Tibial artery (tissue), 4 donors: ENCODE measurements around the gene TANK.
A peak's percentile ranks its signal among the peaks of the same experiment; 100 is the strongest.

Source experiments
- DNase-seq, 2 donors: peaks; one replicate each; pipeline ENCODE4 v3.0.0-alpha.2; 2019
- H3K27ac ChIP-seq, 2 donors: fragments of 200-600 bp; sonication (generic) in 1 of 2; 1 replicate in 1 of 2; 2 replicates in 1 of 2; pipeline ENCODE4 v1.5.1; 2018 to 2019; ENCODE audit warnings: mild to moderate bottlenecking in 1 of 2
- H3K27me3 ChIP-seq, 2 donors: fragments of 200-600 bp; sonication (generic) in 1 of 2; one replicate each; pipeline versions ENCODE4 v1.5.1 to v1.6.0; 2016 to 2019
- H3K36me3 ChIP-seq, 3 donors: fragments of 200-600 bp; sonication (generic) in 2 of 3; one replicate each; pipeline ENCODE4 v1.5.1; 2016 to 2019; ENCODE audit warnings: mild to moderate bottlenecking in 2 of 3
- H3K4me1 ChIP-seq, 4 donors: fragments of 200-600 bp; sonication (generic) in 2 of 4; 1 replicate in 3 of 4; 2 replicates in 1 of 4; pipeline ENCODE4 v1.5.1; 2016 to 2019
- H3K4me3 ChIP-seq, 2 donors: fragments of 200-600 bp; sonication (generic) in 1 of 2; 1 replicate in 1 of 2; 2 replicates in 1 of 2; pipeline ENCODE4 v1.5.1; 2018 to 2019; ENCODE audit warnings: mild to moderate bottlenecking in 2 of 2
- H3K9me3 ChIP-seq, 3 donors: fragments of 200-600 bp; sonication (generic) in 1 of 3; one replicate each; pipeline ENCODE4 v1.5.1; 2016 to 2019
- intact Hi-C: fragments of 100-400 bp; cut with DNase I; formaldehyde crosslinking; loops from one replicate; pipeline ENCODE4 v1.15.0; 2023; ENCODE audit warnings: low total_unique reads
- TF ChIP-seq, protein P1 (sequence below), 2 experiments: fragments of 200-600 bp in 1 of 2; fragments of 450-650 bp in 1 of 2; IDR thresholded peaks; one replicate each; pipeline ENCODE4 v1.5.1; 2017 to 2019; ENCODE audit warnings: antibody characterized with exemption in 2 of 2, mild to moderate bottlenecking in 1 of 2, moderate library complexity in 1 of 2

TANK gene

DNA sequence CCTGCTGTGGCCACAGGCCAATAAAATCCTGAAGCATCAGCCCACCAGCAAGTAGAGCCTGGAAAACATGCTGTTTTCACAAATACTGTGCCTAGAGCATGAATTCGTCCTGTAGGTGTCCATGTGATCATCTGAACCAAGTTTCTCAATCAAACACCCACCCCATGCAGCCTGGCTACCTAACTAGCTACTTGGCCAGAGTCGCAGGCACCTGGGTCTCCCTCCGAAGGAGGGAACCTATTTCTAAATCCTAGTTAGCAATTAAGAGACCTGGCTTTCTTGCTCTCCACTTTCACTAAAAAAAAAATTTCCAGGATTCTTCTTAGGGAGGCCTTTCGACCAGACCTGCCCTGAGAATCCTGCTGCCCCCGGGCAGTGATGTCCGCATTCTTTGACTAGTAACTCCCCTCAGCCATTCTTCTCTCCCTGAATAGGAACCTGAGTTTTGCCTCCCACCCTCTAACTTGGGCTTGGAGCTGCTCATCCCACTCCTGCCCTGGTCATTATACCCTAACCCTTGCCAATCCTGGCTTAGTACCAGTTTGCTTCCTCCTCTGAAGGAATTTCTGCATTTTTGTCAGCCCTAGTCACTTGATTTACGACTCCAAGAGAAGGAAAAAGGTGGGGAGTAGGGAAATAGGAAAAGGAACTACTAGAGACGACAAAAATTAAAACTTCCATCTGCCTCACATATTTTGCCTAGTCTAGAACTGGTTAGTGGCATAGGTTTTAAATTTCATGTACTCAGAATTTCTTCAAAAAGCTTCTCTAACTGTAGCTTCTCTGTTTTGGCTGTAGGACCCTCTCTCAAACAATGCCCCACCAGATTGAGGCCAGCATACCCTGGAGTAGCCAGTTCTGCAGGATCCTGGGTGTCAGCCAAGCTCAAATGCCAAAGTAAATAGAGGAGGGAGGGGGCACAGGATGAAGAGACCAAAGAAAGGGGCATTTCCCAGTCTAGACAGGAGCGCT lies 25.4 kb upstream of the TANK start:
- peak overlapping the region in 1 of 2 donors; percentile 54 for H3K27ac ChIP-seq
- intact Hi-C loops, result no loop called here
- H3K27me3 ChIP-seq, result no peaks in the 10 kb centered on the region
- H3K36me3 ChIP-seq, result no peaks in the 10 kb centered on the region
- no peak overlapping the region for H3K4me3 ChIP-seq
- no peak for DNase-seq
- H3K9me3 ChIP-seq, result no peaks in the 10 kb centered on the region
- peaks cover 0 to 51% (median 21%) of the 10 kb centered on the region in 4 donors for H3K4me1 ChIP-seq
- TF ChIP-seq, protein P1, sequence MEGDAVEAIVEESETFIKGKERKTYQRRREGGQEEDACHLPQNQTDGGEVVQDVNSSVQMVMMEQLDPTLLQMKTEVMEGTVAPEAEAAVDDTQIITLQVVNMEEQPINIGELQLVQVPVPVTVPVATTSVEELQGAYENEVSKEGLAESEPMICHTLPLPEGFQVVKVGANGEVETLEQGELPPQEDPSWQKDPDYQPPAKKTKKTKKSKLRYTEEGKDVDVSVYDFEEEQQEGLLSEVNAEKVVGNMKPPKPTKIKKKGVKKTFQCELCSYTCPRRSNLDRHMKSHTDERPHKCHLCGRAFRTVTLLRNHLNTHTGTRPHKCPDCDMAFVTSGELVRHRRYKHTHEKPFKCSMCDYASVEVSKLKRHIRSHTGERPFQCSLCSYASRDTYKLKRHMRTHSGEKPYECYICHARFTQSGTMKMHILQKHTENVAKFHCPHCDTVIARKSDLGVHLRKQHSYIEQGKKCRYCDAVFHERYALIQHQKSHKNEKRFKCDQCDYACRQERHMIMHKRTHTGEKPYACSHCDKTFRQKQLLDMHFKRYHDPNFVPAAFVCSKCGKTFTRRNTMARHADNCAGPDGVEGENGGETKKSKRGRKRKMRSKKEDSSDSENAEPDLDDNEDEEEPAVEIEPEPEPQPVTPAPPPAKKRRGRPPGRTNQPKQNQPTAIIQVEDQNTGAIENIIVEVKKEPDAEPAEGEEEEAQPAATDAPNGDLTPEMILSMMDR (IDR thresholded peaks at IDR 0.05), result no peak

DNA sequence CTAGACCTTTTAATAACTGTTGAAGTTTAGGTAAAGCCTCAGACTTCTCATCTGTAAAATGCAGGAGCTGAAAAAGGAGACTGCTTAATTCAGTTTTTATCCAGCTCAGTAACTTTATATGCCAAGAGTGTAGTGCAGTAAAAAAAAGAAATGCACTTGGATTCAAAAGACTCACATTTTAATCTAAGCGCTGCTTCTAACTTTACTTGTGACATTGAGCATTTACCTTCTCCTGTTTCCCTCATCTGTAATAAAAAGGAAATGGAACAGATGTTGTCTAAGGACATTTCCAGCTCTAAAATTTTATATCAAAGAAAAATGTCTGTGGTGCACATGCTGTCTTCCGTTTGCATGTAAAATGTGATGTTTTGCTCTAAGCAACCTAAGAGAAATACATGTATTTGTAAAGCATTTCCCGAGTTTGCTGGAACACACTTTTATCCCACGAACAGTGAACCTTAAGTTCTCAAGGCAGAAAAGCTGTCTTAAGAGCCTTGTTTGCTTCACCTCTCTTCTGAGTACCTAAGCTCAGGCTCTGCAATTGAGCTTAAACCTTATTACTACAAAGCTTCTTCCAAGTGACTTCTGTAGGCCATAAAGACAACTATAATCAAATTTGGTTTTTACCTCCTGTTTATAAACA lies 24.2 kb upstream of the TANK start:
- peak overlapping the region; percentile 53 to 54 for H3K27ac ChIP-seq
- DNase-seq, result no peak
- H3K9me3 ChIP-seq, result no peaks in the 10 kb centered on the region
- intact Hi-C loops, result no loop called here
- H3K4me3 ChIP-seq, result no peak overlapping the region
- peaks cover 0 to 57% (median 21%) of the 10 kb centered on the region in 4 donors for H3K4me1 ChIP-seq
- TF ChIP-seq, protein P1 (IDR thresholded peaks at IDR 0.05), result no peak
- no peaks in the 10 kb centered on the region for H3K27me3 ChIP-seq
- H3K36me3 ChIP-seq, result no peaks in the 10 kb centered on the region

DNA sequence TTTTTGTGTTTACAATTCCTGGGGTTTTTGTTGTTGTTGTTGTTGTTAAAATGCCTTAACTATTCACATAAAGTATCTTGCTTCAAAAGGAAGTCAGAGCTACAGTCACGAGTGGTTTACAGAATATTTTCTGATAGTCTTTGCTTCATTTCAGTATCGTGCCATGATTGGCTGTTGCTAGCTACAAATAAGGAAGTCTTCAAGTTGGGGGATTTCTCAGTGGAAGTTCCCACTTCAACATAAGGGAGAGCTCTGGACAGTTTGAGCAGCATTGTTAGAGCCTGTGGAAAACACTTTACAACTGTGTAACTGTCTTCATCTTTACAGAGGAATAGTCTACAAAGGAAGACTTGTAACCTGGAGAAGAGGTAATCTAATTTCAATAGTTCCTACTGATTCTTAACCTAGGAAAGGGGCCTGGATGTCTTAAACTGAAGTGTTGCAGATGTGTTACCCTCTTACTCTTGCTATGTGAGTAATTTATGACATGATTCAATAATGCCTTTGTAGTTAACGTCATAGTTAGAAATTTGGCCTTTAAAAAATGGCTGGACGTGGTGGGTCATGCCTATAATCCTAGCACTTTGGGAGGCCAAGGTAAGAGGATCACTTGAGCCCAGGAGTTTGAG lies 23.4 kb upstream of the TANK start:
- intact Hi-C loops, result no loop called here
- Histone ChIP-seq H3K9me3 (no peaks in the 10 kb centered on the region), H3K36me3 (no peaks in the 10 kb centered on the region), H3K4me1 (peaks cover 0 to 57% (median 21%) of the 10 kb centered on the region in 4 donors), H3K27me3 (no peaks in the 10 kb centered on the region), H3K27ac (peak overlapping the region; percentile 53 to 54), H3K4me3 (peak overlapping the region; percentile 14 to 19)
- TF ChIP-seq, protein P1 (IDR thresholded peaks at IDR 0.05), result no peak
- no peak for DNase-seq

DNA sequence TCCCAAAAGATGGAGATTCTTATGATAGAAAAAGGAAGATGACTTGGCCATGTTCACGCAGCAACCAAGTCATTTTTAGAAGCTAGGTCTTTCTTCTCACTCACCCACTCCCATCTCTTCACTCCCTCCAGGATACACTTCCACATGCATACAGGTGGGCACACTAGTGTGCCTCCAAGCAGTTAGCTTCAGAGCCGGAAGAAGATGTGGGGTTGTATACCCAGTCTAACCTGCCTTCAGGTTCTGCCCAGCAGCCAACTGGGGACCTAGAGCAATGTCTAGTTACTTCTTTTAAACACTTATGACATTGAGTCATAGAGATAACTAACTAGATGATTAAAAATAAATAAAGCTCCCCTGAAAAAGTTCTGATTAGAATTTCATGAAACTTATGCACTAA lies 21.8 kb upstream of the TANK start:
- intact Hi-C loops, result no loop called here
- Histone ChIP-seq H3K27me3 (no peaks in the 10 kb centered on the region), H3K27ac (peak overlapping the region in 1 of 2 donors; percentile 40), H3K36me3 (no peaks in the 10 kb centered on the region), H3K4me1 (peaks cover 0 to 57% (median 21%) of the 10 kb centered on the region in 4 donors), H3K9me3 (no peaks in the 10 kb centered on the region), H3K4me3 (no peak overlapping the region)
- DNase-seq, result no peak
- TF ChIP-seq, protein P1 (IDR thresholded peaks at IDR 0.05), result no peak

DNA sequence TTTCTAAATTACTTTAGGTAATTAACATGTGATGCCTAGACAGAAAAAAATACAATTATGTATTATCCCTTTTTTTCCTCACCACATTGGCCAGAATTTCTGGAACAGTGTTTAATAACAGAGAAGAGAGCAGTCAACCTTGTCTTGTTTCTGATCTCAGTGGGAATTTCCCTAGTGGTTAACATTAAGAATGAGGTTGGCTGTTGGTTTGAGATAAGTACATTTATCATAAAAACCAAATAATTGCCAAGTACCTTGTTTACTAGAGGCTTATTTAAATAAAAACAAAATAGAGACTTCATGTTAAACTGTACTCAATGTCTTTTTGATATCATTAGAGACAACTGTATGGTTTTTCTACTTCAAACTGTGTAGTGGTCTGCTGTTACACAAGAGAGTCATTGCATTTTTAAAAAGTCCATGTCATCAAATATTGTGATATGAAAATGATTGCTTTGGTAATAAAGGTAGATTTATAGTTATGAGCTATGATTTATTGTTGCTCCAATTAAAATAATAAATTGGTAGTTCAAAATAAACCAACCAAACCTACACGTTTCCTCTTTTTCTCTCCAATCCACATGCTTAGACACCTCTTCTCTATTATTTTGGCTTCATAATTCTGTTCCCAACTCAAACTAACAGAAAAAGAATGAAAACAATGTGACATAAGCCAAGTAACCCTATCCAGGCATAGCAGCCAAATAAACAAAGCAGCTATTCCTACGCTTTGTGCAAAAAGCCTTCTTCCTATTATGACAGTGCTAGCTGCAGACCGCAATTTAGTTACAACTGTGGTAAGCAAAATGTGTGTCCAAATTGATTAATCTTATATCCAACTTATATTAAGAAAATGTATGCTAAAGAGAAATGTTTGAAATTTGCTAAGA lies 20.9 kb upstream of the TANK start:
- Histone ChIP-seq H3K4me1 (peaks cover 0 to 57% (median 19%) of the 10 kb centered on the region in 4 donors), H3K27ac (peak overlapping the region; percentile 28 to 40), H3K27me3 (no peaks in the 10 kb centered on the region), H3K36me3 (no peaks in the 10 kb centered on the region), H3K4me3 (peak overlapping the region in 1 of 2 donors; percentile 23), H3K9me3 (no peaks in the 10 kb centered on the region)
- no peak for DNase-seq
- intact Hi-C loops, result no loop called here
- TF ChIP-seq, protein P1 (IDR thresholded peaks at IDR 0.05), result no peak
